K562 (cell line): ENCODE data around the gene TRMT2B. TPM values are rescaled to one million over a fixed set of nuclear protein-coding genes. Genes with fewer than 3 reads are reported as not detected.

Source experiments
- BRCA1 ChIP-seq, 2 experiments: fragments of 450-650 bp in 1 of 2; sonication (generic) in 1 of 2; formaldehyde crosslinking in 1 of 2; IDR thresholded peaks; 2 replicates each; pipeline versions ENCODE4 v1.5.0 to v1.6.1; 2017 to 2020; ENCODE audit warnings: mild to moderate bottlenecking in 1 of 2, missing genetic modification reagents in 1 of 2
- CREBBP ChIP-seq: IDR thresholded peaks from one replicate; pipeline ENCODE4 v1.6.1; 2012; ENCODE audit warnings: low read depth, mild to moderate bottlenecking, control low read depth, inconsistent platforms, low read length
- EGR1 ChIP-seq: fragments of 450-650 bp; conservative IDR thresholded peaks from 2 replicates; pipeline ENCODE4 v1.6.1; 2017; ENCODE audit warnings: mild to moderate bottlenecking
- SETDB1 ChIP-seq: IDR thresholded peaks from one replicate; pipeline ENCODE4 v1.6.1; 2012; ENCODE audit warnings: low read length, control low read depth, inconsistent platforms
- polyA plus RNA-seq, 8 experiments: library from polyadenylated mRNA; depleted of rRNA in 4 of 8; stranded (reverse) in 5 of 8; unstranded in 3 of 8; fragments of >200 nt; fragmentation: Nextera tagmentation in 2 of 8; fragmentation: Illumina TruSeq in 1 of 8; extraction: Ambion mirVana in 2 of 8; extraction: Trizol in 1 of 8; gene quantifications; 2 replicates each; pipeline versions ENCODE4 v1.2.1 to v1.2.3, GENCODE V29; 2011 to 2014; ENCODE audit warnings: inconsistent platforms in 1 of 8, missing spikeins in 1 of 8
- total RNA-seq, 7 experiments: library from RNA; depleted of rRNA in 6 of 7; stranded (reverse); fragments of >200 nt in 6 of 7; fragmentation: Illumina TruSeq in 2 of 7; extraction: Trizol in 2 of 7; gene quantifications; 2 replicates each; pipeline versions ENCODE4 v1.2.1 to v1.2.3, GENCODE V29; 2011 to 2021; ENCODE audit warnings: low replicate concordance in 1 of 7
- TF ChIP-seq, protein P1 (sequence below): fragments of 250-450 bp; sonication (Bioruptor Pico); IDR thresholded peaks from 2 replicates; pipeline ENCODE4 v1.8.0; 2022; ENCODE audit warnings: inconsistent platforms, mild to moderate bottlenecking, moderate library complexity, borderline replicate concordance
- TF ChIP-seq, protein P2 (sequence below): sonication (generic); formaldehyde crosslinking; IDR thresholded peaks from 2 replicates; pipeline ENCODE4 v1.5.0; 2020; ENCODE audit warnings: missing genetic modification reagents
- TF ChIP-seq, protein P3 (sequence below): fragments of 200-400 bp; formaldehyde crosslinking; IDR thresholded peaks from 2 replicates; pipeline ENCODE4 v1.6.1; 2017; ENCODE audit warnings: mild to moderate bottlenecking, low read depth, low read length, moderate library complexity
- TF ChIP-seq, protein P4 (sequence below): fragments of 450-650 bp; IDR thresholded peaks from 2 replicates; pipeline ENCODE4 v1.6.1; 2016; ENCODE audit warnings: borderline replicate concordance

The TRMT2B gene
- total and polyA plus RNA-seq, 9 of the 15 experiments (the other 6 are each of a cell fraction or from before 2014, with no cell fraction given): 3.9 to 23.4 (median 18.1) TPM

DNA sequence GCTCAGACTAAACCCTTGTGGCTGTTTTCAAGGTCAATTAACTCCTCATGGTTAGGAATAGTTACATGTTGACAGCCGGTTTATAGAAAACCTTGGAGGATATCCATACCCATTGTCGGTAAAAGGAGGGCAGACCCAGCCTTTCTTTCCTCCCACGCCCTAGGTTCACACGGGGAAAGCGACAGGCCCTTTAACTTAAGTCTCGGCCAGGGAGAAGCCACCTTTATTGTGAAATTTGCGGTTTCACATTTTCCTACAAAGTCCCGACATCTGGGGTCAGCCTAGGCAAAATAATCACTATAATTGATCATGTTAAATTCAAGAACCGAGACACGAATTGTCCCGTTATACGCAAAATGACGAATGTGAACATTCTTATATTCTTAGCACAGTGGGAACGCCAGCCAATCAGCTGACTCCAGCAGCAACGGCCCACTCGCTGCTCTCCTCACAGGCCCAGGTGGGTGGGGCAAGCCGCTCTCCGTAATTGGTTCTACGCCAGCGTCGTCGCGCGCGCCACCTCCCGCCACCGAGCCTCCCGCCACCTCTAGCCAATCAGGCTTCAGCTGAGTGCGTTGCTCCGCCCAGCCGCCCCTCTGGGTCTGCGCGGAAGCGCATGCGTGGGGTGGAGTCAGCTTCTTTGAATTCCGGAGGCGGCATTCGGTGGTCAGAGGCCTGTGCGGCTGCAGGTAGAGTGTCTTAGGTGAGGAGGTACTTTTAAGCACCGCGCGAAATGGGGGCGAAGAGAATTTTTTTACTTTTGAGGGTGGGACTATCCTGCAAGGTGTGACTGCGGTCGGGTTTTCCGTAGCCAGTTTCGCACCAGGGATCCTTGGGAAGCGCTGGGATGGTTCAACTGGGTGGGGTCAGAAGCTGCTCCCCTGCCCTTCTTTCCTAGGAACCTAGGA is 45.9 kb upstream of the TRMT2B start, which contains the start of gene CENPI (continued):
- TF ChIP-seq, protein P1, sequence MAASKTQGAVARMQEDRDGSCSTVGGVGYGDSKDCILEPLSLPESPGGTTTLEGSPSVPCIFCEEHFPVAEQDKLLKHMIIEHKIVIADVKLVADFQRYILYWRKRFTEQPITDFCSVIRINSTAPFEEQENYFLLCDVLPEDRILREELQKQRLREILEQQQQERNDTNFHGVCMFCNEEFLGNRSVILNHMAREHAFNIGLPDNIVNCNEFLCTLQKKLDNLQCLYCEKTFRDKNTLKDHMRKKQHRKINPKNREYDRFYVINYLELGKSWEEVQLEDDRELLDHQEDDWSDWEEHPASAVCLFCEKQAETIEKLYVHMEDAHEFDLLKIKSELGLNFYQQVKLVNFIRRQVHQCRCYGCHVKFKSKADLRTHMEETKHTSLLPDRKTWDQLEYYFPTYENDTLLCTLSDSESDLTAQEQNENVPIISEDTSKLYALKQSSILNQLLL (CRISPR knock-in tag): no peak
- TF ChIP-seq, protein P2, sequence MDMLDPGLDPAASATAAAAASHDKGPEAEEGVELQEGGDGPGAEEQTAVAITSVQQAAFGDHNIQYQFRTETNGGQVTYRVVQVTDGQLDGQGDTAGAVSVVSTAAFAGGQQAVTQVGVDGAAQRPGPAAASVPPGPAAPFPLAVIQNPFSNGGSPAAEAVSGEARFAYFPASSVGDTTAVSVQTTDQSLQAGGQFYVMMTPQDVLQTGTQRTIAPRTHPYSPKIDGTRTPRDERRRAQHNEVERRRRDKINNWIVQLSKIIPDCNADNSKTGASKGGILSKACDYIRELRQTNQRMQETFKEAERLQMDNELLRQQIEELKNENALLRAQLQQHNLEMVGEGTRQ (CRISPR knock-in tag): no peak
- TF ChIP-seq EGR1 (peak; percentile 77), SETDB1 (no peak), BRCA1 (IDR thresholded peaks at IDR 0.05) (no peak), BRCA1 (CRISPR knock-in tag; IDR thresholded peaks at IDR 0.05) (no peak), CREBBP (no peak)
- TF ChIP-seq, protein P3, sequence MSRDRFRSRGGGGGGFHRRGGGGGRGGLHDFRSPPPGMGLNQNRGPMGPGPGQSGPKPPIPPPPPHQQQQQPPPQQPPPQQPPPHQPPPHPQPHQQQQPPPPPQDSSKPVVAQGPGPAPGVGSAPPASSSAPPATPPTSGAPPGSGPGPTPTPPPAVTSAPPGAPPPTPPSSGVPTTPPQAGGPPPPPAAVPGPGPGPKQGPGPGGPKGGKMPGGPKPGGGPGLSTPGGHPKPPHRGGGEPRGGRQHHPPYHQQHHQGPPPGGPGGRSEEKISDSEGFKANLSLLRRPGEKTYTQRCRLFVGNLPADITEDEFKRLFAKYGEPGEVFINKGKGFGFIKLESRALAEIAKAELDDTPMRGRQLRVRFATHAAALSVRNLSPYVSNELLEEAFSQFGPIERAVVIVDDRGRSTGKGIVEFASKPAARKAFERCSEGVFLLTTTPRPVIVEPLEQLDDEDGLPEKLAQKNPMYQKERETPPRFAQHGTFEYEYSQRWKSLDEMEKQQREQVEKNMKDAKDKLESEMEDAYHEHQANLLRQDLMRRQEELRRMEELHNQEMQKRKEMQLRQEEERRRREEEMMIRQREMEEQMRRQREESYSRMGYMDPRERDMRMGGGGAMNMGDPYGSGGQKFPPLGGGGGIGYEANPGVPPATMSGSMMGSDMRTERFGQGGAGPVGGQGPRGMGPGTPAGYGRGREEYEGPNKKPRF: no peak
- TF ChIP-seq, protein P4, sequence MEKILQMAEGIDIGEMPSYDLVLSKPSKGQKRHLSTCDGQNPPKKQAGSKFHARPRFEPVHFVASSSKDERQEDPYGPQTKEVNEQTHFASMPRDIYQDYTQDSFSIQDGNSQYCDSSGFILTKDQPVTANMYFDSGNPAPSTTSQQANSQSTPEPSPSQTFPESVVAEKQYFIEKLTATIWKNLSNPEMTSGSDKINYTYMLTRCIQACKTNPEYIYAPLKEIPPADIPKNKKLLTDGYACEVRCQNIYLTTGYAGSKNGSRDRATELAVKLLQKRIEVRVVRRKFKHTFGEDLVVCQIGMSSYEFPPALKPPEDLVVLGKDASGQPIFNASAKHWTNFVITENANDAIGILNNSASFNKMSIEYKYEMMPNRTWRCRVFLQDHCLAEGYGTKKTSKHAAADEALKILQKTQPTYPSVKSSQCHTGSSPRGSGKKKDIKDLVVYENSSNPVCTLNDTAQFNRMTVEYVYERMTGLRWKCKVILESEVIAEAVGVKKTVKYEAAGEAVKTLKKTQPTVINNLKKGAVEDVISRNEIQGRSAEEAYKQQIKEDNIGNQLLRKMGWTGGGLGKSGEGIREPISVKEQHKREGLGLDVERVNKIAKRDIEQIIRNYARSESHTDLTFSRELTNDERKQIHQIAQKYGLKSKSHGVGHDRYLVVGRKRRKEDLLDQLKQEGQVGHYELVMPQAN: 0 out of 2 replicates have a peak, but pooled peaks have one; percentile 29
